Osteoblast (primary cell): ENCODE data around the gene UGT1A1. TPM values are rescaled to one million over a fixed set of nuclear protein-coding genes. Genes with fewer than 3 reads are reported as not detected.

Source experiments
- DNase-seq: peaks from one replicate; pipeline ENCODE4 v3.0.0; 2011; ENCODE audit warnings: low spot score, mixed read lengths; ENCODE audit not compliant: insufficient read length; ENCODE audit errors: missing footprints
- H2AFZ ChIP-seq: 2 replicates; pipeline ENCODE4 v1.6.0; 2011; ENCODE audit warnings: mild to moderate bottlenecking, low read length
- H3K27ac ChIP-seq: 2 replicates; pipeline ENCODE4 v1.5.1; 2011; ENCODE audit warnings: mild to moderate bottlenecking, low read depth, low read length, moderate library complexity
- H3K27me3 ChIP-seq: 2 replicates; pipeline ENCODE4 v1.6.0; 2012; ENCODE audit warnings: mild to moderate bottlenecking, control low read depth, inconsistent platforms, low read length, moderate library complexity; ENCODE audit not compliant: insufficient read depth
- H3K36me3 ChIP-seq: 2 replicates; pipeline ENCODE4 v1.5.1; 2011; ENCODE audit warnings: mild to moderate bottlenecking, low read length, control low read depth, moderate library complexity; ENCODE audit not compliant: insufficient read depth
- H3K4me1 ChIP-seq: 2 replicates; pipeline ENCODE4 v1.5.1; 2011; ENCODE audit warnings: mild to moderate bottlenecking, low read length, control low read depth, moderate library complexity; ENCODE audit not compliant: insufficient read depth
- H3K4me2 ChIP-seq: 2 replicates; pipeline ENCODE4 v1.6.0; 2011; ENCODE audit warnings: mild to moderate bottlenecking, low read length; ENCODE audit not compliant: insufficient read depth
- H3K4me3 ChIP-seq: fragments of 200-600 bp; sonication (generic); 3 replicates; pipeline ENCODE4 v1.5.1; 2012; ENCODE audit warnings: mild to moderate bottlenecking, low read length, inconsistent platforms; ENCODE audit not compliant: insufficient read depth
- H3K79me2 ChIP-seq: 2 replicates; pipeline ENCODE4 v1.6.0; 2012; ENCODE audit warnings: mild to moderate bottlenecking, low read length, control low read depth, inconsistent platforms; ENCODE audit not compliant: insufficient read depth
- H3K9me3 ChIP-seq: 2 replicates; pipeline ENCODE4 v1.5.1; 2011; ENCODE audit warnings: low read depth, low read length, control low read depth
- H4K20me1 ChIP-seq: 2 replicates; pipeline ENCODE4 v1.6.0; 2012; ENCODE audit warnings: mild to moderate bottlenecking, low read length, control low read depth; ENCODE audit not compliant: insufficient read depth
- total RNA-seq: library from RNA; depleted of rRNA; stranded (reverse); fragments of >200 nt; gene quantifications from 2 replicates; pipeline ENCODE4 v1.2.3, GENCODE V29; 2012
- TF ChIP-seq, protein P1 (sequence below): IDR thresholded peaks from 2 replicates; pipeline ENCODE4 v1.5.1; 2011; ENCODE audit warnings: mild to moderate bottlenecking, low read depth, low read length, moderate library complexity; ENCODE audit errors: extremely low read depth

The UGT1A1 gene
- total RNA-seq, 1 donor = not detected

DNA sequence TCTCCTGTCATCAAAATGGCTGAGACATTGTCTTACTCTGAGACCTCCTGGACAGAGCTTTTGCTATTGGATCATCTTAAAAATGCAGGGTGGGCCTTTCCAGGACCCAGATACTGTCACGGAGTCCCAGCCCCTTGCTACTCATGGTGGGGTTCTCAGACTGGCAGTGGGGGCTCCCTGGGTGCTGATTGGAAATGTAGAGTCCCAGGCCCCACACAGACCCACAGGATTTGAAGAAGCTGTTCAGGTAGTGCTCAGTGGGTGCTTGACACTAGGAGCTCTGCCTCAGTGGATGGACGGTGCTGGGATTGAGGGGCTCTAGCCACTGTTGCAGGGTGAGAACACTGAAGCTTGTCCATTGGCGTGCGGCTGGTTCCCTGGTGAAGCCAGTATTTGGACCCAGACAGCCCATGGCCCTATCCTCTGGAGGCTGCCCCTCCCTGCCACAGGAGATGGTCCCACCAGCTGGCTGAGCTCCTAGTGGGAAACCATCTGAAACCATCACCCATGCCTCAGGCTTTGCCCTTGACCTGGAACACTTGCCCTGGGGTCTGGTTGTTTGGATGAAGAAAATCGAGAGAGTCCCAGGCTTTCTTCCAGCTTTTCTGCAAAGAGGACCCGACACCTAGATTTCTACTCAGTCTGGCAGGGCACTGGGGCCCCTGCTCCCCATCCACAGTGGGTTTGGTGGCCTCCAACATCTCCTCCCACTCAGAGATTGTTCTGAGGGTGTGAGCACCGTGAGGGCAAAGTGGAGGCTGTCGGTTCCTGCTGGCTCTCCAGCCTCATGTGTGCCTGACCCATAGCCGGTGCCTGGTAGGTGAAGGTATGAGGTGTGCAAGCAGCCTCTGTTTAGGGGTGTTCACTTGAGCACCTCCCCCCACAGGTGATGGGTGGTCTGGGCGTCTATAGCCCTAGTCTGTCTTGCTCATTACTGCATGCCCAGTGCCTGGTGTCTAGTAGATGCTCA, 48.2 kb downstream of the UGT1A1 start:
- Histone ChIP-seq H3K4me3 (no peak overlapping the region), H2AFZ (no peak overlapping the region), H3K9me3 (no peaks in the 10 kb centered on the region), H3K79me2 (no peaks in the 10 kb centered on the region), H3K4me2 (no peak overlapping the region), H3K27me3 (peaks cover 36% of the 10 kb centered on the region), H4K20me1 (no peaks in the 10 kb centered on the region), H3K4me1 (no peaks in the 10 kb centered on the region), H3K27ac (no peak overlapping the region), H3K36me3 (no peaks in the 10 kb centered on the region)
- peak; percentile 35 for DNase-seq
- TF ChIP-seq, protein P1, sequence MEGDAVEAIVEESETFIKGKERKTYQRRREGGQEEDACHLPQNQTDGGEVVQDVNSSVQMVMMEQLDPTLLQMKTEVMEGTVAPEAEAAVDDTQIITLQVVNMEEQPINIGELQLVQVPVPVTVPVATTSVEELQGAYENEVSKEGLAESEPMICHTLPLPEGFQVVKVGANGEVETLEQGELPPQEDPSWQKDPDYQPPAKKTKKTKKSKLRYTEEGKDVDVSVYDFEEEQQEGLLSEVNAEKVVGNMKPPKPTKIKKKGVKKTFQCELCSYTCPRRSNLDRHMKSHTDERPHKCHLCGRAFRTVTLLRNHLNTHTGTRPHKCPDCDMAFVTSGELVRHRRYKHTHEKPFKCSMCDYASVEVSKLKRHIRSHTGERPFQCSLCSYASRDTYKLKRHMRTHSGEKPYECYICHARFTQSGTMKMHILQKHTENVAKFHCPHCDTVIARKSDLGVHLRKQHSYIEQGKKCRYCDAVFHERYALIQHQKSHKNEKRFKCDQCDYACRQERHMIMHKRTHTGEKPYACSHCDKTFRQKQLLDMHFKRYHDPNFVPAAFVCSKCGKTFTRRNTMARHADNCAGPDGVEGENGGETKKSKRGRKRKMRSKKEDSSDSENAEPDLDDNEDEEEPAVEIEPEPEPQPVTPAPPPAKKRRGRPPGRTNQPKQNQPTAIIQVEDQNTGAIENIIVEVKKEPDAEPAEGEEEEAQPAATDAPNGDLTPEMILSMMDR = no peak

DNA sequence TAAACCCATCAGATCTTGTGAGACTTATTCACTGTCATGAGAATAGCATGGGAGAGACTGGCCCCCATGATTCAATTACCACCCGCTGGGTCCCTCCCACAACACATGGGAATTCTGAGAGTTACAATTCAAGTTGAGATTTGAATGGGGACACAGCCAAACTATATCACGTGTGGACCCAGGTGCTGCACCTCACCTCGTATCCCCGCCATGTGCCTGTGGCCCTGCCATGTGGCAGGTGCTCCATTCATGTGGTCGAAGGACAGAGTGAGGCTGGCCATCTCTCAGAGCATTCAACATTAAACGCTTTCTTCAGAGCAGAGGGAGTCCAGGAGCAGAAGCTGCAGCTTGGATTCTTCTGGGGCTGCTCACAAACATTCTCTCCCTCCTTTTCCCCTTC, 50.3 kb downstream of the UGT1A1 start:
- Histone ChIP-seq H3K27me3 (peaks cover 31% of the 10 kb centered on the region), H3K4me1 (no peaks in the 10 kb centered on the region), H3K36me3 (no peaks in the 10 kb centered on the region), H3K9me3 (no peaks in the 10 kb centered on the region), H4K20me1 (no peaks in the 10 kb centered on the region), H3K27ac (no peak overlapping the region), H3K4me2 (no peak overlapping the region), H3K4me3 (no peak overlapping the region), H2AFZ (no peak overlapping the region), H3K79me2 (no peaks in the 10 kb centered on the region)
- TF ChIP-seq, protein P1 = no peak
- DNase-seq = no peak

DNA sequence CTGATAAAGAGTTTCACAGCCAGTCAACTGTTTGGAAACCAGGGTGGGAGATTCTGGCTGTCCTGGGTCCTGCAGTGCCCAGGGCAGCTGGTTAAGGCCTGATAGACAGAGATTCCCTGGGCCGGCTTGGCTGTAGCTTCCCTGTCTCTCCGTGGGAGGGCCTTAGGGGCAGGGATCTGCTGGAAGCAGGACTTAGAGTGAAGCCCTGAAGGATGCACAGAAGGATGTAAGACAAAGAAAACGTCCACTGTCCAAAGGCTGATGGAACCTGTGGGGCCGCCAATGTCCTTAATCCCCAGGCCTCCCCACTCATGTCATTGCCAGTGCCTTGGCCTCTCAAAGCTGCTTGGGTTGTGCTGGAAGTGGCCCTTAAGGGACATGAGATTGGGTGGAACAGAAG, 51.0 kb downstream of the UGT1A1 start:
- Histone ChIP-seq H3K27ac (no peak overlapping the region), H3K4me1 (no peaks in the 10 kb centered on the region), H2AFZ (no peak overlapping the region), H3K4me3 (no peak overlapping the region), H3K79me2 (no peaks in the 10 kb centered on the region), H3K27me3 (peaks cover 26% of the 10 kb centered on the region), H3K36me3 (no peaks in the 10 kb centered on the region), H3K9me3 (no peaks in the 10 kb centered on the region), H4K20me1 (no peaks in the 10 kb centered on the region), H3K4me2 (no peak overlapping the region)
- TF ChIP-seq, protein P1 = no peak
- no peak for DNase-seq

DNA sequence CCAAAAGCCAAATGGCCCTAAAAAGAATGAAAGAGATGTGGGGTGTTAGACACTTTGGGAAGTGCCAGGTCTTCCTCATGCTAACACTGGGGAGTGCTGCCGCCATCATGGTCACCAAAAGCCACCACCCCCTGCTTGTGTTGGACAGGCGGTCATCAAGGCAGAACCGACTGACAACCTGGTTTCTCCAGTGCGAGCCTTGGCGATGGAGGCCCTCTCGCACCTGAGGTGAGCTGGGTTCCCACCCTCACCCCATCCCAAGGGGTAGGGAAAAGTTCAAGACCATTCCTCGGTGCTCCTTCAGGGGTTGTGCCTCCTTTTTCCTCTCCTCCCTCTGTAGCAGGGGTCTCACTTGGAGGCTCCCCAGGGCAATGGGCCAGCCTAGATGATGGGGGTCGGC, 51.7 kb downstream of the UGT1A1 start:
- Histone ChIP-seq H3K4me1 (no peaks in the 10 kb centered on the region), H3K4me3 (no peak overlapping the region), H3K27ac (no peak overlapping the region), H4K20me1 (no peaks in the 10 kb centered on the region), H3K27me3 (peaks cover 32% of the 10 kb centered on the region), H3K36me3 (no peaks in the 10 kb centered on the region), H2AFZ (no peak overlapping the region), H3K4me2 (no peak overlapping the region), H3K9me3 (no peaks in the 10 kb centered on the region), H3K79me2 (no peaks in the 10 kb centered on the region)
- DNase-seq = no peak
- TF ChIP-seq, protein P1 = no peak
